GM21390 (cell line): ENCODE results near the gene SKAP1.
"Not testable (repeated sequence)": the region's sequence is repeated elsewhere in the genome, so short reads cannot be mapped to it uniquely, and the experiment has no call there.

ENCODE experiments used
- ATAC-seq: cut with Tn5 transposase; IDR thresholded peaks from one replicate; pipeline ENCODE4 v1.9.1; 2021; ENCODE audit not compliant: unreplicated experiment

Gene SKAP1

DNA sequence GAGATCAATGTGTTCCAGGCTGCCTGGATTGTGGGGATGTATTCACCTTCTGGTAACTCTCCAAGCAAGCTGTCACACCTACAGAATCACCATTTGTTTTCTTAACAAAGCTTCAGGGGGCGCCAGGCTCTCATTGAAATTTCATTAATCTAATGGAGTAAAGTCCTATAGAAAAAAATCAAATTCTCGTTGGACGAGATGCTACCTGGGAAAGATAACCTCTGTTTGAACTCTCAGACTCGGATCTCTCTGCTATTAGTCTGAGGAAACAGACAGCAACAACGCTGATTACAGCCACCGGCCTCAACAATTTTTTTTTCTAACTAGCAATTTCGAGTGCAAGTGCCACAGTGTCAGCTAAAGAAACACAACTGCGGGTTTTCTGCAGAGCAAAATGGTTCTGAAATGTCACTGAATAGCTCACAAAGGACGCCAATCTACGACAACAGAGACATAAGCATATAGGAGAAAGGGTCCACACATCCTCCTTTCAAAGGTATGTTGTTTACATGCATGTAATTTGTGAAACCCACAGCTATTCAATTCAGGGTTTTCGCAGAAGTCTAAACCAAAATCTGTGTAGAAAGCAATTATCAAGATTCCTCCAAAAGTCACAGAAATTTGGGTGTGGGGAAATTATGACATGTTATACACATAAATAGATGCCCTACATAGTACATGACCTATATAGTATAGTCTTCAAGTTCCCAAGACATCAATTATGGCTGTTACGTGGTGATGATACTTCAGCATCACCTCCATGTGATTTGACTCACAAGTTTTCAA, 135.8 kb downstream of the SKAP1 start:
- no peak for ATAC-seq

DNA sequence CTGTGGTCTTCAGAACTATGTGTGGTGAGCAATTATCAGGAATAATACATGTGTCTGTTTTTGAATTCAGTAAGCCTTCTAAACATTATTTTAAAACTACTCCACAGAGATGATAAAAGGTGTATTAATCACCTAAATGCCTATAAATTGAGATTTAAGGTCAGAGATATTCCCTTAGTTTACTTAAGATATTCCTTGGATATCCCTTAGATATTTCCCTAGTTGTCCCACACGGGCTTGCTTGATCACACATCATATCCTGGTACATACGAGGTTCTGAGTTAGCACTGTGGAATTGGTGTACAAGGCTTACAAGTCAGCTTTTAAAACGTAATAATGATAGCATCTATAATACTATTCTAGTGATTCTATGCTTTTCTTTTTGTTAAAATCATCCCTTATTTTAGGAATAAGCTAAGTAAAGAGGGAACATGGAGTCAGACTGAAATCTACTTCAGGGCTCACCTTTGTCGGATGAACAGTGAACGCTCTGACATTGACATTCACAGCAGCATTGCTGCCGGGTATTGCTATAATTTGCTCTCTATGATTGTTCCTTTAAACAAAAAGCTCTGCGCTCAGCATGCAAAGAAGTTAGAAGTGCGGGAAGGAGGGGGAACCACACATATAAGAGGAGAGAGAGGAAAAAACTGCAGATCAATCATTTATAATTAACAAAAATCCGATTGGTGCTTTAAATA, 136.5 kb downstream of the SKAP1 start:
- ATAC-seq = no peak

DNA sequence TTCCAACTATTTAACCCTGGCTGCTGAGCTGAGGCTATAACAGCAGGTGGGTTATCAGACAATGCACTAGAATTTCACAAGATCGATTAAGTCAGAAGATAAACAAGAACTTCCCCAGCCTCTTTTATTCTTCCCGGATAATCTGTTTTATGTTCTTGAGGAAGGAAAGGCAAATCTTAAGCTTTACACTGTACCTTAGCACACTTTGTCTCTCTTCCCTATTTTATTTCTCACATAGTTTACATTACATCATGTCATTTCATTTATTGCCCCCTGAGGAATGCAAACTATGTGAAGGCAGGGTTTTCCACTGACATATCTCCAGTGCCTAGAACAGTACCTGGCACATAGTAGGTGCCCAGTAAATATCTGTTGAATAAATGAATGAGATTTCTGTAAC, 139.6 kb downstream of the SKAP1 start:
- no peak for ATAC-seq

DNA sequence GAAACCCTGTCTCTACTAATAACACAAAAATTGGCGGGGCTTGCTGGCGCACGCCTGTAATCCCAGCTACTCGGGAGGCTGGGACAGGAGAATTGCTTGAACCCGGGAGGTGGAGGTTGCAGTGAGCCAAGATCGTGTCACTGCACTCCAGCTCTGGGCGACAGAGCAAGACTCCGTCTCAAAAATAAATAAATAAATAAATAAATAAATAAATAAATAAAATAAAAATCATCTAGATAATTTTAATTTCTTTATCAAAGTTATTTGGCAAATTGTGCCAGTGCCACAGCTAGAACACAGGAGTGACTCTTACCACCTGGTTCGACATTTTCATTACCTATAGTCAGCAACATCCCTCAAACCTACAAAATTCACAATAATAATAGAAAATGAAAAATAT, 143.1 kb downstream of the SKAP1 start:
- not testable (repeated sequence) for ATAC-seq

DNA sequence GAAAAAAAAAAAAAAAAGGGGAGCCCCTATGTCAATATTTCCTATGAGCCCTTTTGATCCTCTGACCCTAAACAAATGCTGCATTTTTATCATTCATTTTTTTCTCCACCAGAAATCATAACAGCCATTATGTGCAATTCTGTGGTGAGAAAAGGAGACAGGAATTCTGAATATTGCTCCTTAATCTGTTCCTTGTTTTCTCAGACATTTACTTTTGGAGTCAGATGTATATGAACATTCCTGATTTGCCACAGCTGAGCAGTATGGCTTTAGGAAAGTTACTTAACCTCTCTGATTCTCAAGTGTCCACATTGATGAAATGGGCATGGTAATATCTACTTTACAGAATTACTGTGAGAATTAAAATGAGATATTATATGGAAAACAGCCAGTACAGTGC, 144.4 kb downstream of the SKAP1 start:
- no peak for ATAC-seq

DNA sequence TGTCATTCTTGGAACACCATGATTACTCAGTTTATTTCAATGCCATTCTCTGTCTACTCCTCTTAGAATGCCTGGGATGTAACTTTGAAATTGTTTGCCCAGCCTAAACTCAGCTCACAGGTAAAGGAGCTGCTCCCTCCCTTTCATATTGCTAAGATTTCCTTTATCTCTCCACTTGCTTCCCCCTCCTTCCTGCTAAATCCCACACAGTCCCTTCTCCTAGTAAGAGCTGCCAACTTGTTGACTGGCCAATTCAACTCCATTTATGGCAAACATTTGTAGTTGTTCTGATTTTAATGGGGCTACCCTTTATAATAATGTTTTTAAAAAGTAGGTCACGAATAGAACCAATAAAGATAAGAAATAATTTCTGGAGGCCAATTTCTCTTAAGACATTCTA, 146.1 kb downstream of the SKAP1 start:
- no peak for ATAC-seq

DNA sequence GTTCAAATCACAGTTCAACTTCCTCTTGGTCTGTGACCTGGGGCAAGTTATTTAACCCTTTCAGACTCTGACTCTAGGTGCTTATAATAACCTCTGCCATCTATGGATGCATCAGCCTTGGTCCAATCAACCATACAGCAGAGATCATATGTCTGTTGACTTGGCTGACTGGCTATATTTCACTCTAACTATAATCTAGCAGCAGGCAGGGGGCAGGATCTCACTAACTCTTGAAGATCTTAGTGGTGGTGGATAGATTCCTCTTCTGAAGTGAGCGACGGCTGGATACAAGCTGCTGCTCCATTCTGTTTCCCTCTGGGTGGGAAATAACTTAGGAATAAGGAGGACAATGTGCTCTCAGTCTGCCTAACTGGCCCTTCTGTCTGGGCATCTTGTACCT, 146.6 kb downstream of the SKAP1 start:
- ATAC-seq = no peak

DNA sequence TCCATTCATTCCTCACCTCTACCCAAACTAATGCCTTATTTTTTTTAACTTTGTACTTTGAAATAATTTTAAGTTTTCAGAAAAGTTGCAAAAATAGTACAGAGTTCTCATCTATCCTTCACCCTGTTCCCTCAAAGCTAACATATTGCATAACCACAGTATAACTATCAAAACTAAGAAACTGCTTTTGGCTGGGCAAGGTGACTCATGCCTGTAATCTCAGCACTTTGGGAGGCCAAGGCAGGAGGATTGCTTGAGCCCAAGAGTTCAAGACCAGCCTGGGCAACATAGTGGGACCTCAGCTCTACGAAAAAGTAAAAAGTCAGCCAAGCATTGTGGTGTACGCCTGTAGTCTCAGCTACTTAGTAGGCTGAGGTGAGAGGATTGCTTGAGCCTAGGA, 147.7 kb downstream of the SKAP1 start:
- no peak for ATAC-seq

DNA sequence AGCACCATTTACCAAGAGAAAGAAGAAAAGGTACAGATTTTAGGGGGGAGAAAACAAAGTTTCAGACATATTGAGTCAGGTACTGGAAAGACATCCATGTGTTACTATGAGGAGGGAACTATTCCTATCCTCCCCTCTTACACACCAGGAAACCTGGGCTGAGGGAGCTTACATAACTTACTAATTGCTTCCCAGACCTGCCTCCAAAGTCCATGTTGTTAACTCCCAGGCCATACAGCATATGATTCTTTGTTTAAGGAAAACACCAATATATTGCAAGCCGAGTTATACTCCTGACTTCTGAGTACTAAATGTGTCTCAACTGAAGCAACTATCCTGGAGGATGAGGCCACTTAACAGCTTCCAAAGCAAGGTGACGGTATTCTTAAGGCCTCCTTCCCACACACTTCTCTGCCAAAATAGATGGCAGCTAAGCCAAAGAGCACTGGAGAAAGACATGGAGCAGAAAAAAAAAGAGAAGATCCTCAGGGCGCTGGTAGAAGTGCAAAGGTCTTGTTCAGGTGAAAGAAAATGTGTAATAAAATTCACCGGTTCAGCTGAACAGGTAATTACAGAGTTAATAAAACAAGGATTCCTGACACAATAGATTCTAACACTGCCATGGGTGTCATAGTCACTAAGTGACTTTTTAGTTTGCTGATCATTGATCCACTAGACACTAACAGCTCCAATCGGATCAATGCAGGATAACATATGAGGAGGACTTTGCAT, 151.1 kb downstream of the SKAP1 start:
- no peak for ATAC-seq

DNA sequence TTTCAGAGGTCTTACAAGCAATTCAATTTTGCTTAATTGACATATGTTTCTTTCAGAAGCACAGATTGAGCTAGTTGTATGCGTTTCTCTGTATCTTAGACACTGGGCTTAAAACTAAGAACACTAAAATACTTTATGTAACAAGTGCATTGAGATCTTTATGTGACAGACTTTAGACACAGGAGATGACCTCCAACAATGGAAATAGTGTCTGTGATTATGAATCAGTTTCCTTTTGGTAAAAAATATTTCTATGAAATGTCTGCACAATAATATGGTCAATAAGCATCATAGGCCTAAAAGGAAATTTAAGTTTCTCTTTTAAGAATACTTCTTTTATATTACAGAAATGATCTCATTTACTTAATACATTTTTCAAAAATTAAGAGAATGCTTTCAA, 153.2 kb downstream of the SKAP1 start:
- ATAC-seq = no peak

DNA sequence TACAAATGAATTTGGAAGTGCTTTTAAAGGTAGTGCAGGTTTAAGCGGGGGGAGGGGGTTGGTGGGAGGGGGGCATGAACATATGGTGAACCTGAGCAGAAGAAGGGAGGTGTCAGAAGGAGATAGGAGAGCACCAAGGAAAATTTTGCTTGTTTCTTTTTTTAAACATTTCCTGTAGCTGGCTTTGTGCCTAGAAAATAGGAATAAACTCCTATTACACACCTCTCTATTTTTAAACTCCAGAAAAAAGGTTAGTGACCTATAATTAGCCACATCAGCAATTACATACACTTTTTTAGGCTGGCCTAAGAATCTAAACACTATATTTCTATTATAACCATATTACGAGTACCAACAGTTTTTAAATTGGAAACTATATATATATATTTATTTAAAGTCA, 159.1 kb downstream of the SKAP1 start:
- ATAC-seq = no peak

DNA sequence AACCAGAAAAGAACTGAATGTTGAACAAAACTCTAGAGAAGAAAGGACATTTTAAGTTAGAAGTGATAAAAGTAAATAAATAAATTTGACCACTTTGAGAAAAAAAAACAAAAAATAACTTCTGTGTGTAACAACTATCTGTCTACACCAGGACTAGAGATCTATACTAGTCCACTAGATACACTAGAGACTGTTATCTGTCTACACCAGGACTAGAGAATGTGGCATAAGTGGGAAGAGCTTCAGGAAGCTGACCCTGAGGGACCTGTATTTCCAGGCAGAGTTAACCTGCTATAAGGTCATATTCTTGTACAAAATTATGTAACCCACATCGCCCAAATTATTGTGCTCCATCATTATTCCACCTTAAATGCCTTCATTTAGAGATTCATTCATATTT, 160.8 kb downstream of the SKAP1 start:
- ATAC-seq = no peak

DNA sequence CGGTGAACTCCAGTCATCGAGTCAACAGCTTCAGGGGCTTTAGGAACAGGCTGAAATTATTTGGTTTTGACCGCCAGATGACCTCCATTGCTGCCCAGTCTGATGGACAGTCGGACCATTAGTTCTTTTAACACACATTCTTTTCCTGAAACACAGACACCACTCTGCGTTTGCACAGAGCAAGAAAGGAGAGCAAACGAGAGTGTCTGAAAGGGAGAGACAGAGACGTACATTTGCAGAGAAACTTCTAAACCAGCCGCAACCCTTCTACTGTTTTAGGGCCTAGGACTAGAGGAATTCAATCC, 166.3 kb downstream of the SKAP1 start:
- ATAC-seq = no peak

DNA sequence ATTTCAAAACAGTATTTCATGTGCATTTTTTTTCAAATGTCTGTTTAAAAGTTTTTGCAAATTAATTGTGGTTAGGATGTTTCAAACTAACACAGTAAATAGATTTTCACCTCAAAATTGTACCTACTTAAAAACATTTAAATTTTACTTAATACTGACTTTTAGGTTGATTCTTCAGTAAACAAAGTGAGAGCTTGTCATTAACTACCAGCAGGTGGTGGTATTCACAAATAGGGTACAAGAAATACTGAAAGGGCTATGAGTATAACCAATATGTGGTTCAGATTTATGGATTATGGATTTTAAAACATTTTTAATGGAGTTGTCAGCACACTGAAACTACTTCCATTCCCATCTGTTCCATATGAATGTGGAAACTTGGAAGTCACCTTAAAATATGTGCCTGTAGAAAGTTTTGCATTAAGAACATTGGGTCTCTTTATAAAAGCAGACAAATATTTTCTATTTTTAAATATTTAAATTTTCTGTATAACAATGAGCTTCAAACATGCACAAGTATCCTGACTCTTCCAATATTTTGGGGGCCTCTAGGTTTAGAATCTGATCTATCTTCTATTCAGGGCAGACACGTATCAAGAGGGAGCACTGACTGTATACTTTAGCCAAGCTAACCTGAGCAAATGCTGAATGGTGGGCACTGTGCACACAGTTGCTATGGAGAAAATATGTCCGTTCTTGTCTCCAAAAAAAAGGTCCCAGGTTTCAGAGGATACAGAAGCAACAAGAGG, 166.9 kb downstream of the SKAP1 start:
- no peak for ATAC-seq

DNA sequence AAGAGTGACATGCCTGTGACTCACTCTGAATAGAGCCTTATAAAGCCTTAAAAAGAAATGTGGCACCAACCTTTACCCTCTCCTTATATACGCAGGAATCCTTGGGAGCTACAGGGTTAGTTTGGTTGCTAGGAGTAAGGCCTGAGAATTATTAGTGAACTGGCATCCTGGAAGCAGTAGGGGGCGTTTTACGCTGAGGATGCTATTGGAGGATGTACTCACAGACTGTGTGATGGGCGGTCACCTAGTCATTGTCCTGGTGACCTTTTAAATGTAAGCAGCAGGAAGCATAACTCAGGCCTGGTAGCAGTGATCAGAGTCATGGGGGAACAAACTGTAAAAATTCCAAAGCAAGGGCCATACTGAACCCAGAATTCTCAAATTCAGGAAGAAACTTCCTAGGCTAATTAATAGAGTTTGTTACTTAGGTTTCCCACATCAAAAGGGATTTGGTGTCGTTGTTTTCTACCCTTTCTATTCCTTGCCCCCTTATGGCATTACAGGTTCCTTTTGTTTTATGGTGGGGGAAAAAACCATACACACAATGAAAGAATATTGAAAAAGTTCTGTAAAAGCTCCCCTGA, 168.6 kb downstream of the SKAP1 start:
- no peak for ATAC-seq

DNA sequence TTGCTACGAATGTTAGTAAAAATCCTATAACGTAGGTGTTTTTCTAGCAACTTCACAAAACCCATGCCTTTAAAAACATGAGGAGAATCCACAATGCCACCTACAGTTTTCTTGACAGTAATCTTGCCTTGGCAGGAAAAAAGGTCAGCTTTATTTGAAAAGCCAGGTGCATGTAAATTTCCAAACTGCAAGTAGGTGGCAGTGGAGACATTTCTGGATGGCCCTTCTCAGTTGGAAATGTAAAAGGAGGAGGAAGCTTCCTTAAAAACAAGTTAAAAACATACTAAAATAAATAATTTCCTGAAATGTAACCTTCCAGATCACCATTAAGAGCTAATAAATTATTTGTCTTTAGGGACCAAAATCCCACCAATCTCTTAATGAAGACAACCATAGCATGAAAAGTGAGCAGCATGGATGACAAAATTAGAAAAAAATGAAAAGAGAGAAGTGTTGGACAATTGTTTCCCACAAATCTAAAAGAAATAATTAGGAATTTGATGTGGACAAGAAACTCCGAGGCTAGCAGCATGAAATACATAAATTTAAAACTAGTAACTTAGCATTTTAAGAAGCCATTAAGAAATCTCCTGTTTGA, 170.2 kb downstream of the SKAP1 start:
- no peak for ATAC-seq

DNA sequence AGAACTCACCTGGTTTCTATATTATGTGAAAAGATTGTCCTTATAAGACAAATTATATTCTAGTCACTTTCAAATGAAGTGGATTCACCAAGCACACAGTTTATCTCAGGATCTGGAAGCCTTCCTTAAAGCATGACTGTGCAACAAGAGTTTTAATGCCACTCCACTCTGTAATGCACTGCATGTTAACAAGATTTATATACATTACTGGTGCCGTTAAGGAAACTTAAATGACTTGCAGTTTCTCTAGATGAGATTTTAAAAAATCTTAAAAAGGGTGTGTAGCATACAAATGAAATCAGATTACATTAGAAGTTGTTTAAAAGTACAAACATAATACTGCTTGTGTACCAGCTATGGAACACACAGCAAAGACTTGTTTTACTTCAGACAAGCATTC, 171.7 kb downstream of the SKAP1 start:
- no peak for ATAC-seq

DNA sequence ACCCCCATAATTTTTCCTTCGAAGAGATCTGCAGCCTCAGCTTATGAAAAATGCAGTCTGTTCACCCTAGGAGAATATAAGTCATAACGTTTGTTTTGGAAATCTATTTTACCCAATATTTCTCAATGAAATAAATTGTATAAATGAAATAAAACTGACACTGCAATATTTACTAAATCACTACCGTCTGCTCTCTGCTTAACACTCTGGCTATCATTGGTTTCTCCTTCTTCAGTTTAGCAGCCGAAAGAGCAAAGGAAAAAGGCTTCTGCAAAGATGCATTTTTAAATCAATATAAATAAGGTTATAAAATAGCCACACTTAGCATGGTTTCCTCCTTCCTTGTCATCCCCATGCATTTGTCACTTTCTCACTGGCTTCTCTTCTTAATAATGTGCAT, 174.3 kb downstream of the SKAP1 start:
- ATAC-seq = no peak

DNA sequence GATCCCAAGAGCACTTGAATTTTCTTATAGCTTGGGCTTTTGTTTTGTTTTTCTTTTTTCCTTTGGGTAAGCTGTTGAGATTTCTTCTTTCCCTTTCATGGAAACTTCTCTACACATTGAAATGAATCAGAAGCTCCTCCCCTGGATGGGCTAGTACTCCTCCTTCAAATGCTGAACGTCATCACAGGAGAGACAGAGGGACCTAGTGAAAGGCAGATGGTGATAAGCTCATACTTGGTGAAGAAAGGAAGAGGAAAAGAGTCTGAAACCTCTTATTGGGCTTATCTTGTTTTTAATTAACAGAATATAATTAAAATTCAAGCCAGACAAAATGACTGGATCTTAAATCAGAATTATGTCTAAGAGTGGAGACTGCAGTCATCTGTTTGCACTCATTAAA, 175.1 kb downstream of the SKAP1 start:
- no peak for ATAC-seq

DNA sequence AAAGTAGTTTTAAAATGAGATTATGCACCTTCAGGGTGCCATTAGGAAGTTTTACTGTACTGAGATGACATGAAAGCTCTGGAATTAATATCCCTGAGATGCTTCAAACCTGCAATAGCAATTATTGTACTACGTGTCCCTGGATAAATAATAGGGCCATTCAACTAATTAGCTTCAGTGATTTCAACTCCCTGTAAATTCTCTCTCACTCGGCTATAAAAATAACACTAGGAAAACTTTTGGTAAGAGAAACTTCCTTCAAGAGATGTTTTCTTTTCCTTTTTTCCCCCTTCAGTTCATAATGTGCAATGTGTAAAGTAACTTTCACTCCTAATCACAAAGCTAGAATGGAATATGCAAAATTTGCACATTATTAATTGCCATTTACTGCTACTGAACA, 176.0 kb downstream of the SKAP1 start:
- ATAC-seq = no peak

DNA sequence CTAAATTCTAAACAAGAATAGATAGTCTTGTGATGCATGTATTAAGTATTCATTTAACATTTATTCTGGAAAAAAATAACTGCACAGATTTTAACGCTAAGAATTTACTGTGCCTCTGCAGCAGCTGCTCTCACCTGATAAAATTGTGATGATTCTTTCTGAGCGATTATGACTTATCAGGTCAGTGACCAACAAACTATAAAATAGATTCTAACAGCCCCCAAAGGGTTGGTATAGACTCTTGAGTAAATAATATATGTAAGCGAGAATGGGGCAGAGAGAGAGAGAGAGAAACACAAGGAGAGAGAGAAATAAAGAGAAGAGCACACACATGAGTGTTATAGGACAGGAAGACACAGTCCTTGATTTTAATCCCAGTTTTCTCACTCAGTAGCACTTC, 178.1 kb downstream of the SKAP1 start:
- ATAC-seq = no peak
